Stimulated activated memory B cell treated with anti-CD40 and anti-IgM and Interleukin-4, amounts not matched to agents 10 μg/mL and 1 μg/mL and 100 μg/mL, for 72 hours (primary cell): ENCODE measurements around the gene BNC2.

Experiments
- ATAC-seq: fragments of 150-1000 bp; cut with Tn5 transposase; 2 replicates; pipeline ENCODE4 v1.10.0; 2021
- H3K27ac Mint-ChIP-seq: one replicate; pipeline ENCODE4 v1.8.0; 2022; ENCODE audit warnings: mild to moderate bottlenecking, mixed read lengths
- H3K27me3 Mint-ChIP-seq: one replicate; pipeline ENCODE4 v1.8.0; 2022; ENCODE audit warnings: mixed read lengths
- H3K36me3 Mint-ChIP-seq: one replicate; pipeline ENCODE4 v1.8.0; 2022; ENCODE audit warnings: mixed read lengths
- H3K4me1 Mint-ChIP-seq: one replicate; pipeline ENCODE4 v1.8.0; 2022; ENCODE audit warnings: mixed read lengths
- H3K4me3 Mint-ChIP-seq: one replicate; pipeline ENCODE4 v1.8.0; 2022; ENCODE audit warnings: mild to moderate bottlenecking, moderate library complexity, mixed read lengths
- H3K9me3 Mint-ChIP-seq: one replicate; pipeline ENCODE4 v1.8.0; 2022; ENCODE audit warnings: mixed read lengths

The BNC2 gene

GRCh38 chr9:16705111-16705604 lies 165.3 kb downstream of the BNC2 start:
- peak; percentile 27 for ATAC-seq
- no peaks in the 10 kb centered on the region for H3K36me3 Mint-ChIP-seq
- H3K9me3 Mint-ChIP-seq, result peaks cover 4% of the 10 kb centered on the region
- H3K27me3 Mint-ChIP-seq, result no peaks in the 10 kb centered on the region
- H3K27ac Mint-ChIP-seq, result no peak overlapping the region
- H3K4me3 Mint-ChIP-seq, result no peak overlapping the region
- no peaks in the 10 kb centered on the region for H3K4me1 Mint-ChIP-seq

- H3K4me1 Mint-ChIP-seq, result no peaks in the 10 kb centered on the region
- no peaks in the 10 kb centered on the region for H3K27me3 Mint-ChIP-seq
- H3K36me3 Mint-ChIP-seq, result no peaks in the 10 kb centered on the region
- no peak overlapping the region for H3K27ac Mint-ChIP-seq
- peaks cover 4% of the 10 kb centered on the region for H3K9me3 Mint-ChIP-seq
- no peak for ATAC-seq
- no peak overlapping the region for H3K4me3 Mint-ChIP-seq
These were observed 166.1 kb downstream of the BNC2 start for GRCh38 chr9:16704116-16705110.

- Mint-ChIP-seq H3K4me3 (no peak overlapping the region), H3K27me3 (no peaks in the 10 kb centered on the region), H3K36me3 (no peaks in the 10 kb centered on the region), H3K4me1 (no peaks in the 10 kb centered on the region), H3K27ac (no peak overlapping the region), H3K9me3 (no peaks in the 10 kb centered on the region)
- no peak for ATAC-seq
These were observed 169.1 kb downstream of the BNC2 start for GRCh38 chr9:16701347-16701746.

GRCh38 chr9:16693616-16694015 lies 176.9 kb downstream of the BNC2 start:
- Mint-ChIP-seq H3K4me1 (no peaks in the 10 kb centered on the region), H3K27me3 (no peaks in the 10 kb centered on the region), H3K9me3 (no peaks in the 10 kb centered on the region), H3K4me3 (no peak overlapping the region), H3K27ac (no peak overlapping the region), H3K36me3 (no peaks in the 10 kb centered on the region)
- ATAC-seq, result no peak

- peak; percentile 12 for ATAC-seq
- Mint-ChIP-seq H3K4me1 (no peaks in the 10 kb centered on the region), H3K9me3 (peaks cover 3% of the 10 kb centered on the region), H3K27me3 (no peaks in the 10 kb centered on the region), H3K36me3 (no peaks in the 10 kb centered on the region), H3K27ac (no peak overlapping the region), H3K4me3 (no peak overlapping the region)
These were observed 179.8 kb downstream of the BNC2 start for GRCh38 chr9:16690628-16691027.

- H3K4me1 Mint-ChIP-seq, result no peaks in the 10 kb centered on the region
These were observed 180.3 kb downstream of the BNC2 start for GRCh38 chr9:16690205-16690604.

GRCh38 chr9:16689351-16689938 lies 181.0 kb downstream of the BNC2 start:
- Mint-ChIP-seq H3K4me1 (no peaks in the 10 kb centered on the region), H3K27me3 (no peaks in the 10 kb centered on the region), H3K36me3 (no peaks in the 10 kb centered on the region), H3K27ac (no peak overlapping the region), H3K4me3 (no peak overlapping the region), H3K9me3 (peaks cover 3% of the 10 kb centered on the region)
- ATAC-seq, result no peak

More at GRCh38 chr9:16690205-16690604, 180.3 kb downstream of the BNC2 start:
- Mint-ChIP-seq H3K27me3 (no peaks in the 10 kb centered on the region), H3K4me3 (no peak overlapping the region), H3K36me3 (no peaks in the 10 kb centered on the region), H3K27ac (no peak overlapping the region), H3K9me3 (peaks cover 3% of the 10 kb centered on the region)
- ATAC-seq, result no peak

- no peak for ATAC-seq
- Mint-ChIP-seq H3K36me3 (no peaks in the 10 kb centered on the region), H3K27me3 (no peaks in the 10 kb centered on the region)
These were observed 181.7 kb downstream of the BNC2 start for GRCh38 chr9:16688814-16689213.

GRCh38 chr9:16687678-16688369 lies 182.6 kb downstream of the BNC2 start:
- Mint-ChIP-seq H3K4me1 (no peaks in the 10 kb centered on the region), H3K4me3 (no peak overlapping the region), H3K27me3 (no peaks in the 10 kb centered on the region), H3K9me3 (peaks cover 8% of the 10 kb centered on the region), H3K36me3 (no peaks in the 10 kb centered on the region), H3K27ac (no peak overlapping the region)
- ATAC-seq, result no peak

More at GRCh38 chr9:16688814-16689213, 181.7 kb downstream of the BNC2 start:
- Mint-ChIP-seq H3K27ac (no peak overlapping the region), H3K4me3 (no peak overlapping the region), H3K4me1 (no peaks in the 10 kb centered on the region), H3K9me3 (peaks cover 8% of the 10 kb centered on the region)

GRCh38 chr9:16683326-16683725 lies 187.1 kb downstream of the BNC2 start:
- H3K27ac Mint-ChIP-seq, result no peak overlapping the region
- H3K4me3 Mint-ChIP-seq, result no peak overlapping the region
- no peak for ATAC-seq
- no peaks in the 10 kb centered on the region for H3K27me3 Mint-ChIP-seq
- no peaks in the 10 kb centered on the region for H3K36me3 Mint-ChIP-seq
- peaks cover 8% of the 10 kb centered on the region for H3K9me3 Mint-ChIP-seq
- H3K4me1 Mint-ChIP-seq, result no peaks in the 10 kb centered on the region

- Mint-ChIP-seq H3K4me3 (no peak overlapping the region), H3K36me3 (no peaks in the 10 kb centered on the region), H3K9me3 (peaks cover 8% of the 10 kb centered on the region), H3K27ac (no peak overlapping the region), H3K4me1 (no peaks in the 10 kb centered on the region), H3K27me3 (no peaks in the 10 kb centered on the region)
- ATAC-seq, result no peak
These were observed 188.2 kb downstream of the BNC2 start for GRCh38 chr9:16682273-16682672.

GRCh38 chr9:16681652-16681987 lies 188.8 kb downstream of the BNC2 start:
- no peaks in the 10 kb centered on the region for H3K4me1 Mint-ChIP-seq
- ATAC-seq, result no peak
- peaks cover 8% of the 10 kb centered on the region for H3K9me3 Mint-ChIP-seq
- no peak overlapping the region for H3K4me3 Mint-ChIP-seq
- H3K27ac Mint-ChIP-seq, result no peak overlapping the region
- no peaks in the 10 kb centered on the region for H3K27me3 Mint-ChIP-seq
- H3K36me3 Mint-ChIP-seq, result no peaks in the 10 kb centered on the region

- Mint-ChIP-seq H3K36me3 (no peaks in the 10 kb centered on the region), H3K9me3 (peaks cover 8% of the 10 kb centered on the region), H3K4me3 (no peak overlapping the region), H3K27me3 (no peaks in the 10 kb centered on the region), H3K27ac (no peak overlapping the region), H3K4me1 (no peaks in the 10 kb centered on the region)
- ATAC-seq, result no peak
These were observed 189.4 kb downstream of the BNC2 start for GRCh38 chr9:16680975-16681651.

GRCh38 chr9:16680541-16680940 lies 189.9 kb downstream of the BNC2 start:
- peaks cover 8% of the 10 kb centered on the region for H3K9me3 Mint-ChIP-seq
- H3K27ac Mint-ChIP-seq, result no peak overlapping the region
- ATAC-seq, result no peak
- no peaks in the 10 kb centered on the region for H3K27me3 Mint-ChIP-seq
- H3K4me1 Mint-ChIP-seq, result no peaks in the 10 kb centered on the region
- no peak overlapping the region for H3K4me3 Mint-ChIP-seq
- no peaks in the 10 kb centered on the region for H3K36me3 Mint-ChIP-seq

- ATAC-seq, result no peak
- H3K36me3 Mint-ChIP-seq, result no peaks in the 10 kb centered on the region
- no peak overlapping the region for H3K4me3 Mint-ChIP-seq
- no peaks in the 10 kb centered on the region for H3K4me1 Mint-ChIP-seq
- no peaks in the 10 kb centered on the region for H3K27me3 Mint-ChIP-seq
- H3K27ac Mint-ChIP-seq, result no peak overlapping the region
- peaks cover 8% of the 10 kb centered on the region for H3K9me3 Mint-ChIP-seq
These were observed 191.1 kb downstream of the BNC2 start for GRCh38 chr9:16679327-16679821.
